ENCODE data around the gene TSPAN11.

GRCh38 chr12:30992381-30992780, 65.8 kb downstream of the TSPAN11 start:
- TF ChIP-seq EZH2 (IDR thresholded peaks at IDR 0.05; ENCODE audit: borderline replicate concordance, insufficient read depth, low read depth, low read length, poor library complexity, severe bottlenecking) (no peak), CTCF (IDR thresholded peaks at IDR 0.05) (no peak)
